Kidney (tissue), 14 donors: Measurements from ENCODE around the gene TADA3. TPM values are rescaled to one million over a fixed set of nuclear protein-coding genes. Genes with fewer than 3 reads are reported as not detected.

ENCODE experiments used
- DNase-seq, 5 donors: peaks; one replicate each; pipeline ENCODE4 v3.0.0-alpha.2; 2013 to 2020
- FAIRE-seq: peaks from 2 replicates; lab custom pipeline; 2012; peaks lifted over from hg19 to GRCh38; lab: Jason Lieb, UNC
- H3K27ac ChIP-seq, 2 donors: one replicate each; pipeline ENCODE4 v1.7.0; 2013; ENCODE audit warnings: low read depth in 2 of 2, low read length in 2 of 2, inconsistent platforms in 1 of 2
- H3K27me3 ChIP-seq: one replicate; pipeline ENCODE4 v1.7.1; 2013; ENCODE audit warnings: low read length, inconsistent platforms; ENCODE audit not compliant: control insufficient read depth, insufficient read depth
- H3K36me3 ChIP-seq, 3 donors: one replicate each; pipeline versions ENCODE4 v1.7.0 to v1.7.1; 2013; ENCODE audit warnings: low read length in 3 of 3, control low read depth in 1 of 3, inconsistent platforms in 1 of 3; ENCODE audit not compliant: insufficient read depth in 3 of 3, control insufficient read depth in 2 of 3
- H3K4me1 ChIP-seq, 3 donors: one replicate each; pipeline versions ENCODE4 v1.7.0 to v1.7.1; 2013; ENCODE audit warnings: low read length in 3 of 3, inconsistent platforms in 1 of 3, low read depth in 1 of 3; ENCODE audit not compliant: control insufficient read depth in 2 of 3, insufficient read depth in 2 of 3
- H3K4me3 ChIP-seq, 3 donors: one replicate each; pipeline versions ENCODE4 v1.7.0 to v1.8.1; 2013; ENCODE audit warnings: low read length in 3 of 3, control low read depth in 1 of 3, inconsistent platforms in 1 of 3
- H3K9ac ChIP-seq, 3 donors: one replicate each; pipeline versions ENCODE4 v1.7.0 to v1.7.1; 2013; ENCODE audit warnings: low read length in 3 of 3, control low read depth in 1 of 3, inconsistent platforms in 1 of 3
- H3K9me3 ChIP-seq, 3 donors: one replicate each; pipeline versions ENCODE4 v1.7.0 to v1.7.1; 2013; ENCODE audit warnings: low read length in 3 of 3, control low read depth in 1 of 3, inconsistent platforms in 1 of 3; ENCODE audit not compliant: control insufficient read depth in 2 of 3, insufficient read depth in 1 of 3
- intact Hi-C: fragments of 100-400 bp; cut with DNase I; formaldehyde crosslinking; loops from one replicate; pipeline ENCODE4 v1.11.1; 2022
- polyA plus RNA-seq: library from polyadenylated mRNA; stranded (reverse); fragments of 350-450 nt; fragmentation: Illumina TruSeq; extraction: RNeasy Lipid Tissue Mini Kit (QIAGEN cat#74804); gene quantifications from one replicate; pipeline ENCODE4 v1.2.3, GENCODE V29; 2014; ENCODE audit warnings: low read depth, low replicate concordance; ENCODE audit not compliant: insufficient read depth
- total RNA-seq: library from RNA; stranded (reverse); fragmentation: NEBNext Ultra II Directional; extraction: Animal tissue kit (Norgen Biotek cat#: 25700); gene quantifications from one replicate; pipeline ENCODE4 v1.2.1, GENCODE V29; 2021
- TF ChIP-seq, protein P1 (sequence below): IDR thresholded peaks from 3 replicates; pipeline ENCODE4 v1.5.1; 2012; ENCODE audit warnings: mild to moderate bottlenecking, moderate library complexity, borderline replicate concordance; ENCODE audit not compliant: insufficient read depth; ENCODE audit errors: extremely low read depth
- donor health status: control.
- donor health status: control.
- donor health status: control.
- donor health status: control.
- donor health status: control.
- donor health status: DM: yes; HTN: yes; CAD: no.
- donor health status: Normal renal cell carcinoma (clear cell type).

Gene TADA3
- total and polyA plus RNA-seq, 2 donors from 2014 or later = 58.4 to 65.1 TPM

DNA sequence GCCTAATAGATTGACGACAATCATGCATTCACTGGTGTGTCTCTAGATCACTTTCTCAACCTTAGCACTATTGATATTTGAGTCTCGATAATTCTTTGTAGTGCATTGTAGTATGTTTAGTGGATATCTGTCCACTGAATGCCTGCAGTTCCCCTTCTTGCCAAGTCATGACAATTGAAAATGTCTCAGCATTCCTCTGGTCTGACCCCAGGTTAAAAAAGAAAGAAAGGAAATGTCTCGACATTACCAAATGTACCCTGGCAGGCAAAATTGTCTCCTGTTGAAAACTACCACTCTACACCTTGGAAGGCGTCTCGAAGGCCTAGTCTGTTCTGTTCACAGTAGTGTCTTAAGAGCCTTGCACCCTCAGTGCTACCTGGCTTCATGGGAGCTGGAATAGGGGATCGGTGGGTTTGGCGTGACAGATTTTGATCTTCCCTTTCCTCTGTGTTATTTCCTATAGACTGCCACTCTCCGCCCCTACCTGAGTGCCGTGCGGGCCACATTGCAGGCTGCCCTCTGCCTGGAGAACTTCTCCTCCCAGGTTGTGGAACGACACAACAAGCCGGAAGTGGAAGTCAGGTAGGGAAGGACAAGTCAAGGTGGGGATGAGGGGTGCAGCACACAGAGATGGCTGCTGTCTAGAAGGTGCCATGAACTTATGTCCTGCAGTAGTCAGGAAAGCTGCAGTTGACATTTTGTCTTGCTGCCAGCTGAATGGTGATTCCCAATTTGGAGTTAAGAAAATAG is 5.1 kb upstream of the TADA3 start:
- Histone ChIP-seq H3K36me3 (peaks cover 15 to 38% (median 29%) of the 10 kb centered on the region in 3 donors), H3K27me3 (no peaks in the 10 kb centered on the region), H3K4me1 (peaks cover 0 to 7% (median 4%) of the 10 kb centered on the region in 3 donors), H3K4me3 (no peak overlapping the region), H3K9me3 (no peaks in the 10 kb centered on the region), H3K27ac (no peak overlapping the region), H3K9ac (no peak overlapping the region)
- FAIRE-seq (no peak), DNase-seq (no peak)
- intact Hi-C loops = no loop called here
- TF ChIP-seq, protein P1, sequence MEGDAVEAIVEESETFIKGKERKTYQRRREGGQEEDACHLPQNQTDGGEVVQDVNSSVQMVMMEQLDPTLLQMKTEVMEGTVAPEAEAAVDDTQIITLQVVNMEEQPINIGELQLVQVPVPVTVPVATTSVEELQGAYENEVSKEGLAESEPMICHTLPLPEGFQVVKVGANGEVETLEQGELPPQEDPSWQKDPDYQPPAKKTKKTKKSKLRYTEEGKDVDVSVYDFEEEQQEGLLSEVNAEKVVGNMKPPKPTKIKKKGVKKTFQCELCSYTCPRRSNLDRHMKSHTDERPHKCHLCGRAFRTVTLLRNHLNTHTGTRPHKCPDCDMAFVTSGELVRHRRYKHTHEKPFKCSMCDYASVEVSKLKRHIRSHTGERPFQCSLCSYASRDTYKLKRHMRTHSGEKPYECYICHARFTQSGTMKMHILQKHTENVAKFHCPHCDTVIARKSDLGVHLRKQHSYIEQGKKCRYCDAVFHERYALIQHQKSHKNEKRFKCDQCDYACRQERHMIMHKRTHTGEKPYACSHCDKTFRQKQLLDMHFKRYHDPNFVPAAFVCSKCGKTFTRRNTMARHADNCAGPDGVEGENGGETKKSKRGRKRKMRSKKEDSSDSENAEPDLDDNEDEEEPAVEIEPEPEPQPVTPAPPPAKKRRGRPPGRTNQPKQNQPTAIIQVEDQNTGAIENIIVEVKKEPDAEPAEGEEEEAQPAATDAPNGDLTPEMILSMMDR = no peak

DNA sequence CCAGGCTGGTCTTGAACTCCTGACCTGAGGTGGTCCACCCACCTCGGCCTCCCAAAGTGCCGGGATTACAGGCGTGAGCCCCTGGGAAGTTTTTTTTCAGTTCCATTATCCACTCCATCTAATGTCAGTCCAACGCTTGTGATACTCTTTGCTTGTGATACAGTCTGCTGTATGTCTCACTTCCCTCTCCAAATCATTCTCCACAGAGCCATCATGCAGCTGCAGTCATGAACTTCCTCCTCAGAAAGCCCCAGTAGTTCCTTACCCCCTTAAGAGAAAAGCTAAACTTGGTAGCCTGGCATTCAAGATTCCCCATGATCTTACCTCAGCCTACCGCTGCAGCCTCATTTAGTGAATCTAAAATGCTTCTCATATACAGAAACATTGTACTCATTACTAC is 2.9 kb upstream of the TADA3 start:
- Histone ChIP-seq H3K9me3 (no peaks in the 10 kb centered on the region), H3K9ac (no peak overlapping the region), H3K4me3 (no peak overlapping the region), H3K27me3 (no peaks in the 10 kb centered on the region), H3K4me1 (peaks cover 6 to 19% (median 8%) of the 10 kb centered on the region in 3 donors), H3K36me3 (peaks cover 11 to 28% (median 22%) of the 10 kb centered on the region in 3 donors), H3K27ac (no peak overlapping the region)
- TF ChIP-seq, protein P1 = no peak
- FAIRE-seq (no peak), DNase-seq (no peak)
- intact Hi-C loops = no loop called here

DNA sequence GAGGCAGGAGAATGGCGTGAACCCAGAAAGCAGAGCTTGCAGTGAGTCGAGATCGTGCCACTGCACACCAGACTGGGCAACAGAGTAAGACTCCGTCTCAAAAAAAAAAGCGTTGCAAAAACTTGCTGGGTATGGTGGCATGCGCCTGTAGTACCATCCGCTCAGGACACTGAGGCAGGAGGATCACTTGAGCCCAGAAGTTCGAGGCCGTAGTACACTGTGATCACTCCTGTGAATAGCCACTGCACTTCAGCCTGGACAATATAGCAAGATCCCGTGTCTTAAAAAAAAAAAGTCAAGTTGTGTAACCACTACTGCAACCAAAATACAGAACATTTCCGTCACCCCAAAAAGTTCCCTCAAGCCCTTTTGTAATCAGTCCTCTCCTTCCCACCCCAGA is 2.1 kb upstream of the TADA3 start:
- Histone ChIP-seq H3K36me3 (peaks cover 8 to 27% (median 17%) of the 10 kb centered on the region in 3 donors), H3K4me3 (no peak overlapping the region), H3K9ac (no peak overlapping the region), H3K9me3 (no peaks in the 10 kb centered on the region), H3K4me1 (peaks cover 6 to 19% (median 8%) of the 10 kb centered on the region in 3 donors), H3K27ac (no peak overlapping the region), H3K27me3 (no peaks in the 10 kb centered on the region)
- TF ChIP-seq, protein P1 = no peak
- DNase-seq = no peak
- FAIRE-seq = no peak
- intact Hi-C loops = no loop called here
